ENCODE results near the gene CELSR1.
"Not testable (repeated sequence)": the region's sequence is repeated elsewhere in the genome, so short reads cannot be mapped to it uniquely, and the experiment has no call there.

The CELSR1 gene

GRCh38 chr22:46410291-46410808, 127.1 kb downstream of the CELSR1 start:
- no peak for FAIRE-seq

GRCh38 chr22:46409631-46410210, 127.7 kb downstream of the CELSR1 start:
- DNase-seq (ENCODE audit: extremely low spot score, insufficient read length, low read depth): no peak
- FAIRE-seq: no peak

More at GRCh38 chr22:46410291-46410808, 127.1 kb downstream of the CELSR1 start:
- DNase-seq (ENCODE audit: extremely low spot score, insufficient read length, low read depth): no peak

- DNase-seq (ENCODE audit: extremely low spot score, insufficient read length, low read depth) (no peak), FAIRE-seq (no peak)
These were observed 128.6 kb downstream of the CELSR1 start for GRCh38 chr22:46408568-46409506.

GRCh38 chr22:46407748-46408147, 129.7 kb downstream of the CELSR1 start:
- DNase-seq (ENCODE audit: extremely low spot score, insufficient read length, low read depth) (no peak), FAIRE-seq (no peak)

- no peak for FAIRE-seq
These were observed 130.6 kb downstream of the CELSR1 start for GRCh38 chr22:46406791-46407190.

GRCh38 chr22:46406349-46406748, 131.1 kb downstream of the CELSR1 start:
- FAIRE-seq (no peak), DNase-seq (ENCODE audit: extremely low spot score, insufficient read length, low read depth) (no peak)

More at GRCh38 chr22:46406791-46407190, 130.6 kb downstream of the CELSR1 start:
- DNase-seq (ENCODE audit: extremely low spot score, insufficient read length, low read depth): no peak

GRCh38 chr22:46405901-46406300, 131.5 kb downstream of the CELSR1 start:
- no peak for DNase-seq (ENCODE audit: extremely low spot score, insufficient read length, low read depth)
- FAIRE-seq: no peak

GRCh38 chr22:46403880-46404279, 133.5 kb downstream of the CELSR1 start:
- DNase-seq (ENCODE audit: extremely low spot score, insufficient read length, low read depth); FAIRE-seq: not testable (repeated sequence)

- FAIRE-seq (no peak), DNase-seq (ENCODE audit: extremely low spot score, insufficient read length, low read depth) (no peak)
These were observed 134.9 kb downstream of the CELSR1 start for GRCh38 chr22:46402505-46402904.

- DNase-seq (ENCODE audit: extremely low spot score, insufficient read length, low read depth): no peak
- no peak for FAIRE-seq
These were observed 136.1 kb downstream of the CELSR1 start for GRCh38 chr22:46401370-46401769.

GRCh38 chr22:46399251-46400024, 138.0 kb downstream of the CELSR1 start:
- no peak for DNase-seq (ENCODE audit: extremely low spot score, insufficient read length, low read depth)
- no peak for FAIRE-seq

GRCh38 chr22:46397951-46398350, 139.5 kb downstream of the CELSR1 start:
- FAIRE-seq (no peak), DNase-seq (ENCODE audit: extremely low spot score, insufficient read length, low read depth) (no peak)

GRCh38 chr22:46397514-46397913, 139.9 kb downstream of the CELSR1 start:
- no peak for FAIRE-seq
- no peak for DNase-seq (ENCODE audit: extremely low spot score, insufficient read length, low read depth)

GRCh38 chr22:46397049-46397448, 140.4 kb downstream of the CELSR1 start:
- FAIRE-seq; DNase-seq (ENCODE audit: extremely low spot score, insufficient read length, low read depth): not testable (repeated sequence)

GRCh38 chr22:46395145-46395544, 142.3 kb downstream of the CELSR1 start:
- DNase-seq (ENCODE audit: extremely low spot score, insufficient read length, low read depth) (no peak), FAIRE-seq (no peak)

- DNase-seq (ENCODE audit: extremely low spot score, insufficient read length, low read depth) (no peak), FAIRE-seq (no peak)
These were observed 142.8 kb downstream of the CELSR1 start for GRCh38 chr22:46394622-46395021.

GRCh38 chr22:46393873-46394272, 143.5 kb downstream of the CELSR1 start:
- FAIRE-seq: no peak
- no peak for DNase-seq (ENCODE audit: extremely low spot score, insufficient read length, low read depth)

- no peak for FAIRE-seq
- DNase-seq (ENCODE audit: extremely low spot score, insufficient read length, low read depth): no peak
These were observed 145.1 kb downstream of the CELSR1 start for GRCh38 chr22:46392137-46392844.

GRCh38 chr22:46391486-46392136, 145.8 kb downstream of the CELSR1 start:
- DNase-seq (ENCODE audit: extremely low spot score, insufficient read length, low read depth): no peak
- FAIRE-seq: no peak
